Gastrocnemius medialis (tissue), 4 donors: Measurements from ENCODE around the gene CDKAL1. TPM values are rescaled to one million over a fixed set of nuclear protein-coding genes. Genes with fewer than 3 reads are reported as not detected.

Experiments used
- ATAC-seq, 2 donors: fragments of 150-250 bp; one replicate each; pipeline ENCODE4 v1.9.1; 2016
- DNase-seq, 2 donors: peaks; one replicate each; pipeline ENCODE4 v3.0.0-alpha.2; 2019
- H3K27ac ChIP-seq, 4 donors: fragments of 200-600 bp; sonication (generic); 1 replicate in 1 of 4; 2 replicates in 3 of 4; pipeline ENCODE4 v1.5.1; 2016 to 2018; ENCODE audit warnings: mild to moderate bottlenecking in 2 of 4, moderate library complexity in 1 of 4
- H3K27me3 ChIP-seq, 3 donors: fragments of 200-600 bp; sonication (generic) in 2 of 3; 1 replicate in 1 of 3; 2 replicates in 2 of 3; pipeline versions ENCODE4 v1.5.1 to v1.6.0; 2016 to 2019; ENCODE audit warnings: mild to moderate bottlenecking in 1 of 3, moderate library complexity in 1 of 3
- H3K36me3 ChIP-seq, 2 donors: fragments of 200-600 bp; sonication (generic) in 1 of 2; one replicate each; pipeline ENCODE4 v1.5.1; 2017 to 2018
- H3K4me1 ChIP-seq, 2 donors: fragments of 200-600 bp; sonication (generic) in 1 of 2; one replicate each; pipeline ENCODE4 v1.5.1; 2016 to 2017; ENCODE audit warnings: mild to moderate bottlenecking in 2 of 2
- H3K4me3 ChIP-seq, 4 donors: fragments of 200-600 bp; sonication (generic) in 3 of 4; 1 replicate in 1 of 4; 2 replicates in 3 of 4; pipeline ENCODE4 v1.5.1; 2016 to 2019; ENCODE audit warnings: mild to moderate bottlenecking in 2 of 4
- H3K9me3 ChIP-seq, 3 donors: fragments of 200-600 bp; sonication (generic) in 2 of 3; 1 replicate in 1 of 3; 2 replicates in 2 of 3; pipeline ENCODE4 v1.5.1; 2016 to 2019
- POLR2A ChIP-seq, 2 donors: fragments of 450-650 bp; IDR thresholded peaks; one replicate each; pipeline ENCODE4 v1.6.1; 2017; ENCODE audit warnings: antibody characterized with exemption in 2 of 2, mild to moderate bottlenecking in 2 of 2, moderate library complexity in 2 of 2
- in situ Hi-C, 4 donors: fragments of 200-750 bp; cut with MboI; loops; one replicate each; pipeline versions ENCODE4 v1.15.0 to v1.8.0; 2017; ENCODE audit warnings: low sequenced_read_pairs in 4 of 4
- intact Hi-C: fragments of 100-400 bp; cut with DNase I; formaldehyde crosslinking; loops from one replicate; pipeline ENCODE4 v1.15.1; 2023; ENCODE audit warnings: low total_unique reads
- total RNA-seq, 4 donors: library from RNA; depleted of rRNA; stranded (reverse); fragments of >200 nt; gene quantifications; one replicate each; pipeline versions ENCODE4 v1.1.0 to v1.2.3, GENCODE V29; 2016
- TF ChIP-seq, protein P1 (sequence below), 5 experiments: fragments of 450-650 bp in 3 of 5; fragments of 200-600 bp in 2 of 5; sonication (generic) in 2 of 5; IDR thresholded peaks in 4 of 5; conservative IDR thresholded peaks in 1 of 5; 1 replicate in 4 of 5; 2 replicates in 1 of 5; pipeline ENCODE4 v1.5.1; 2016 to 2019; ENCODE audit warnings: antibody characterized with exemption in 5 of 5, mild to moderate bottlenecking in 3 of 5, moderate library complexity in 3 of 5

CDKAL1 gene
- total RNA-seq, 4 donors from 2014 or later: 9.6 to 17.0 (median 11.4) TPM

DNA sequence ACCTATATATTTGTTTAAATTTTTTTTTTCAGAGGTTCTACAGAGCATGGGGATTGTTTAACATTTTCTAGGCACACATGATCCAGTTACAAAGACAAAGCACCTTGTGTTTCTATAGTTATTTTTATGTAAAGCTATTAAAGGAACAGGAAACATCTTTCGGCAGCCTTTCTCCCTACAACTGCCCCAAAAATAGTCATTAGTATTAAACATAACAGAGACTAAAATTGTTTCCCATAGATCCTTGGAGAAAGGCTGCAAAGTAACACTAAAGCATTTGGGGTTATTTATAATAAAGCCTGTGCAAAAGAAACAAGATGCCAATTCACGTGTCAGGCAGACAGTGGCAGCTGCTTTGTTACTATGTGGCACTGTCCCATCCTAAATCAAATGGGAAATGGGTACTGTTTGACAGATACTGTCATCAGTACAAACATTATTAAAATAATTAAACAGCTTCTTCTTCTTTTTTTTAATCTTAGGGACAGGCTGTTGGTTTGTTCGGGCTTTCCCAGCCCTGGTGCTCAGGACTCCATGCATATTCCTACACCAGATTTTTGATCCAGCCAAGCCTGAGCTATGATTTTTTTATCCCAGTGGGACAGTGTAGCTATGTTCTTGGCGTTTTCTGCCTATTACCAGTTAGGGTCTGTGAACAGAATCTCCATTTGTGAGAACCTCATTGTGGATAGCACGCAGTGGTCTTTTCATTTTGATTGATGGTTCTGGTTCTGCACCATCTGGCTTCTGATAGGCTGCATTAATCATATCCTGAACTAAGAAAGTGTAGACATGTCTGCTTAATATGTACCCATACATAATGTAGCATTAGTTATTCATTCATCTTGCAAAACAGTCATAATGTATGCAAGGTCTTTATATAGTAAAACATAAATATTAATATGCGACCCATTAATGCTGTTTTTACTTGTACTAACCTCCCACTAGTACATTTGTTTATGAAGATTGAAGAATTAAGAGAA, 598.9 kb downstream of the CDKAL1 start:
- in situ Hi-C loops: no loop called here
- ATAC-seq: no peak
- TF ChIP-seq POLR2A (IDR thresholded peaks at IDR 0.05): no peak
- TF ChIP-seq, protein P1, sequence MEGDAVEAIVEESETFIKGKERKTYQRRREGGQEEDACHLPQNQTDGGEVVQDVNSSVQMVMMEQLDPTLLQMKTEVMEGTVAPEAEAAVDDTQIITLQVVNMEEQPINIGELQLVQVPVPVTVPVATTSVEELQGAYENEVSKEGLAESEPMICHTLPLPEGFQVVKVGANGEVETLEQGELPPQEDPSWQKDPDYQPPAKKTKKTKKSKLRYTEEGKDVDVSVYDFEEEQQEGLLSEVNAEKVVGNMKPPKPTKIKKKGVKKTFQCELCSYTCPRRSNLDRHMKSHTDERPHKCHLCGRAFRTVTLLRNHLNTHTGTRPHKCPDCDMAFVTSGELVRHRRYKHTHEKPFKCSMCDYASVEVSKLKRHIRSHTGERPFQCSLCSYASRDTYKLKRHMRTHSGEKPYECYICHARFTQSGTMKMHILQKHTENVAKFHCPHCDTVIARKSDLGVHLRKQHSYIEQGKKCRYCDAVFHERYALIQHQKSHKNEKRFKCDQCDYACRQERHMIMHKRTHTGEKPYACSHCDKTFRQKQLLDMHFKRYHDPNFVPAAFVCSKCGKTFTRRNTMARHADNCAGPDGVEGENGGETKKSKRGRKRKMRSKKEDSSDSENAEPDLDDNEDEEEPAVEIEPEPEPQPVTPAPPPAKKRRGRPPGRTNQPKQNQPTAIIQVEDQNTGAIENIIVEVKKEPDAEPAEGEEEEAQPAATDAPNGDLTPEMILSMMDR (IDR thresholded peaks at IDR 0.05 in 4 of 5, conservative IDR thresholded peaks at IDR 0.05 in 1 of 5): no peak
- peaks cover 2 to 12% of the 10 kb centered on the region in 2 donors for H3K4me1 ChIP-seq
- no peak overlapping the region for H3K4me3 ChIP-seq
- H3K27me3 ChIP-seq: no peaks in the 10 kb centered on the region
- H3K36me3 ChIP-seq: no peaks in the 10 kb centered on the region
- intact Hi-C loops: no loop called here
- DNase-seq: no peak
- H3K9me3 ChIP-seq: no peaks in the 10 kb centered on the region
- H3K27ac ChIP-seq: no peak overlapping the region

DNA sequence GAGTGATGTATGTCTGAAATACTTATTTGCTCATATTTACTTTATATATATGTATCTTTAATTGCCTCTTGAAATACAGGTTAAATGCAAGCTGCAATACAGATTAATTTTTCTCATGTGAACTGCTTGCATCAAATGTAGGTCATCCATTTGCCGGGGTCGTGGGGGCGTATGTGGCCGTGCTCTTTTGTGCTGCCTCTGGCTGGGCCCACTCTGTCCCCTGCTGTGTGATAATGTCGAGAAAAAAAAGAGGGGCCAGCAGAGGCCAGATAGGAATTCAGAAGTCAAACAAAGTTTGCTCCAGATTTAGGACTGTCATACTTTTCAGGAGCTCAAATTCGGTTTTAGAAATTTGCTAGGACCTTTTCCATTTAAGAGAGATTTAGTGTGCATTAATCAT, 599.6 kb downstream of the CDKAL1 start:
- Histone ChIP-seq H3K27ac (no peak overlapping the region), H3K36me3 (no peaks in the 10 kb centered on the region), H3K4me1 (peaks cover 2 to 12% of the 10 kb centered on the region in 2 donors), H3K4me3 (no peak overlapping the region), H3K9me3 (no peaks in the 10 kb centered on the region), H3K27me3 (no peaks in the 10 kb centered on the region)
- intact Hi-C loops (no loop called here), in situ Hi-C loops (no loop called here)
- TF ChIP-seq, protein P1 (IDR thresholded peaks at IDR 0.05 in 4 of 5, conservative IDR thresholded peaks at IDR 0.05 in 1 of 5): no peak
- no peak for TF ChIP-seq POLR2A (IDR thresholded peaks at IDR 0.05)
- ATAC-seq: no peak
- DNase-seq: no peak

DNA sequence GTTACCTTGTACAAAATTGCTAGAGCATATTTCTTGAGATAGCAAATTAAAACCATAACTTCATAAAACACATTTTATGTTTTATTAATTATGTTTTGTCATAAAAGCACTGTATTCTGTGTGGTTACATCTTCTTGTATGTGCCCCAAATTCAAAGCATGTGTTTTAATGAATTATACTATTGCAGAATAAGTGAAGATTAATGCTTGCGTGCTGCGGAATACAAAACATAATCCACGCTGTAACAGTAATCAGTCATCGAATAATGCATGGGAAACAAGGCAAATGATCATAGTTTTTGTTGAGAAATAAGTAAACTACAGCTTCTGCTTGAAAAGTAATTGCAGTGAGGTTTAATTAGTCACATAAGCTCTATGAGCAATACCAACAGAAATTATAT, 600.1 kb downstream of the CDKAL1 start:
- Histone ChIP-seq H3K4me1 (peaks cover 2 to 12% of the 10 kb centered on the region in 2 donors), H3K4me3 (no peak overlapping the region), H3K9me3 (no peaks in the 10 kb centered on the region), H3K27me3 (no peaks in the 10 kb centered on the region), H3K36me3 (no peaks in the 10 kb centered on the region), H3K27ac (no peak overlapping the region)
- DNase-seq (no peak), ATAC-seq (no peak)
- intact Hi-C loops (no loop called here), in situ Hi-C loops (no loop called here)
- no peak for TF ChIP-seq POLR2A (IDR thresholded peaks at IDR 0.05)
- TF ChIP-seq, protein P1 (IDR thresholded peaks at IDR 0.05 in 4 of 5, conservative IDR thresholded peaks at IDR 0.05 in 1 of 5): no peak

DNA sequence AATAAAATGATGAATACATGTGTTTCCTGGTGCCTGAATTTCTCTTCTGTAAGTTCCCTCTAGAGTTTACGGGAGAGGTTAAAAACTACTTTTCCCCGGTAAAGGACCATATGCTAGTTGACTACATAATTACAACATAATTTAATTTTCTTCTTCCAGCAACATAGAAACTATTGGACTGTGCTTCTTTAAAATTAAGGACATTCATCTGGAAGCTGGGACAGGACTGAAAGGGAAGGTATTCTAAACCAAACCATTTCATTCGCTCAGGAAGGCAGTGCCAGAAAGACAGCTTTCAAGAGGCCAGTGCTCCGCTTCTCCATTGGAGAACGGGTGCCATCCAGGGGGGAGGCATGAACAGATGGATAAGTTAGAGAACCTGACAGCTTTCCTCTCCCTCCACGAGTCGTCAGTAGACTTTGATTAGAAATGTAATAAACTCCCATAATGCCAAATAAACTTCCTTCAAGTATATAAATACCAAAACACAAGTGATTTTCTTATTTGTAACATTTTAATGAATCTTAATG, 601.3 kb downstream of the CDKAL1 start:
- in situ Hi-C loops (no loop called here), intact Hi-C loops (no loop called here)
- Histone ChIP-seq H3K4me1 (peaks cover 2 to 12% of the 10 kb centered on the region in 2 donors), H3K36me3 (no peaks in the 10 kb centered on the region), H3K4me3 (no peak overlapping the region), H3K9me3 (no peaks in the 10 kb centered on the region), H3K27me3 (no peaks in the 10 kb centered on the region), H3K27ac (no peak overlapping the region)
- DNase-seq: no peak
- no peak for ATAC-seq
- no peak for TF ChIP-seq POLR2A (IDR thresholded peaks at IDR 0.05)
- TF ChIP-seq, protein P1 (IDR thresholded peaks at IDR 0.05 in 4 of 5, conservative IDR thresholded peaks at IDR 0.05 in 1 of 5): no peak
